Testis (tissue), 2 donors: ENCODE measurements around the gene DCN.

Experiments used
- POLR2A ChIP-seq: fragments of 450-650 bp; IDR thresholded peaks from one replicate; pipeline ENCODE4 v1.6.1; 2017; ENCODE audit warnings: antibody characterized with exemption, mild to moderate bottlenecking, moderate library complexity
- TF ChIP-seq, protein P1 (sequence below), 3 experiments: fragments of 450-650 bp in 2 of 3; fragments of 200-600 bp in 1 of 3; sonication (generic) in 1 of 3; IDR thresholded peaks; one replicate each; pipeline ENCODE4 v1.5.1; 2016 to 2019; ENCODE audit warnings: antibody characterized with exemption in 3 of 3, mild to moderate bottlenecking in 2 of 3, moderate library complexity in 1 of 3

DNA sequence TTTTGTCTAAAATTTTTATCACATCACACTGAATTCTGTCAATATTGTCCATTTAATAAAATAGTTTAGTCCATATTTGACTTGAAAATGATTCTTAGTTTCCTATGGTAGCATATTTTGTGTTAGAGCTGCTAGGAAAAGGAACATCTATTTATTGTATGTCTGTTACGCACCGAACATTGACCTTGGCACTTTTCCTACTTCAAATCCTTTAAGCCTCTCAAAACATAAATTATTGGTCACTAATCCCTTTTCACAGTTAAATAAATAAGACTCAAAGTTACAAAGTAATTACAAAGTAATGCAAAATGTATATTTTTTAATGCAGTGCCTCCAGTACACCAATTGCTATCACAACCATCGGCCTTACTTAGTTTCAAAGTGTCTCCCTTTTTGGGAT, 28.5 kb downstream of the DCN start:
- TF ChIP-seq, protein P1, sequence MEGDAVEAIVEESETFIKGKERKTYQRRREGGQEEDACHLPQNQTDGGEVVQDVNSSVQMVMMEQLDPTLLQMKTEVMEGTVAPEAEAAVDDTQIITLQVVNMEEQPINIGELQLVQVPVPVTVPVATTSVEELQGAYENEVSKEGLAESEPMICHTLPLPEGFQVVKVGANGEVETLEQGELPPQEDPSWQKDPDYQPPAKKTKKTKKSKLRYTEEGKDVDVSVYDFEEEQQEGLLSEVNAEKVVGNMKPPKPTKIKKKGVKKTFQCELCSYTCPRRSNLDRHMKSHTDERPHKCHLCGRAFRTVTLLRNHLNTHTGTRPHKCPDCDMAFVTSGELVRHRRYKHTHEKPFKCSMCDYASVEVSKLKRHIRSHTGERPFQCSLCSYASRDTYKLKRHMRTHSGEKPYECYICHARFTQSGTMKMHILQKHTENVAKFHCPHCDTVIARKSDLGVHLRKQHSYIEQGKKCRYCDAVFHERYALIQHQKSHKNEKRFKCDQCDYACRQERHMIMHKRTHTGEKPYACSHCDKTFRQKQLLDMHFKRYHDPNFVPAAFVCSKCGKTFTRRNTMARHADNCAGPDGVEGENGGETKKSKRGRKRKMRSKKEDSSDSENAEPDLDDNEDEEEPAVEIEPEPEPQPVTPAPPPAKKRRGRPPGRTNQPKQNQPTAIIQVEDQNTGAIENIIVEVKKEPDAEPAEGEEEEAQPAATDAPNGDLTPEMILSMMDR (IDR thresholded peaks at IDR 0.05) = no peak
- no peak for TF ChIP-seq POLR2A
